ENCODE results near the gene EFNB2. TPM values are rescaled to one million over a fixed set of nuclear protein-coding genes. Genes with fewer than 3 reads are reported as not detected.

EFNB2 gene
- total RNA-seq, 1 experiment from 2014 or later = 15.9 TPM

DNA sequence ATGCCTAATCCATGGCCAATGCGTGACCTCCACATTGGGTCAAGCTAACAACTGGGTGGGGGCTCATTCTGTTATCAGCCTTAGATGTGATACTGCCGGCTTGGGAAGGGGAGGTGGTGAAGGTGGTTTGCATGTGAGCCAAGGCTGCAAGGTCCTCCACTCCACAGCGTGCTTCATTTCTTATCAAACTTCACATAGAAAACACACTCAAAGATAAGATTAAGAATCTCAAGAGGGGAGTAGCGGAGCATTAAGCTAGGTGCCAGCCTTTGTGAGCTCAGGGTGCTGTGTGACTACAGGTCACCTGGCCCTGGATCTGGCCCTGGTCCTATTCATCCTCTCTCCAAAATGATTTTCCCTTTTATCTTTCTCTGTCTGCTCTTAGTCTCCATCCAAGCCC lies 45.8 kb upstream of the EFNB2 start (continued):
- no peak for TF ChIP-seq KAT7 (CRISPR knock-in tag; IDR thresholded peaks at IDR 0.05; ENCODE audit: borderline replicate concordance)
- TF ChIP-seq, protein P1, sequence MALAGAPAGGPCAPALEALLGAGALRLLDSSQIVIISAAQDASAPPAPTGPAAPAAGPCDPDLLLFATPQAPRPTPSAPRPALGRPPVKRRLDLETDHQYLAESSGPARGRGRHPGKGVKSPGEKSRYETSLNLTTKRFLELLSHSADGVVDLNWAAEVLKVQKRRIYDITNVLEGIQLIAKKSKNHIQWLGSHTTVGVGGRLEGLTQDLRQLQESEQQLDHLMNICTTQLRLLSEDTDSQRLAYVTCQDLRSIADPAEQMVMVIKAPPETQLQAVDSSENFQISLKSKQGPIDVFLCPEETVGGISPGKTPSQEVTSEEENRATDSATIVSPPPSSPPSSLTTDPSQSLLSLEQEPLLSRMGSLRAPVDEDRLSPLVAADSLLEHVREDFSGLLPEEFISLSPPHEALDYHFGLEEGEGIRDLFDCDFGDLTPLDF (CRISPR knock-in tag; IDR thresholded peaks at IDR 0.05) = no peak
- TF ChIP-seq ZNF219 (CRISPR knock-in tag; IDR thresholded peaks at IDR 0.05; ENCODE audit: borderline replicate concordance) = no peak
- TF ChIP-seq CREM (CRISPR knock-in tag; IDR thresholded peaks at IDR 0.05) = no peak
- no peak for TF ChIP-seq ZNF138 (CRISPR knock-in tag; conservative IDR thresholded peaks at IDR 0.05)
- no peak for TF ChIP-seq HMGA2 (CRISPR knock-in tag; IDR thresholded peaks at IDR 0.05)

DNA sequence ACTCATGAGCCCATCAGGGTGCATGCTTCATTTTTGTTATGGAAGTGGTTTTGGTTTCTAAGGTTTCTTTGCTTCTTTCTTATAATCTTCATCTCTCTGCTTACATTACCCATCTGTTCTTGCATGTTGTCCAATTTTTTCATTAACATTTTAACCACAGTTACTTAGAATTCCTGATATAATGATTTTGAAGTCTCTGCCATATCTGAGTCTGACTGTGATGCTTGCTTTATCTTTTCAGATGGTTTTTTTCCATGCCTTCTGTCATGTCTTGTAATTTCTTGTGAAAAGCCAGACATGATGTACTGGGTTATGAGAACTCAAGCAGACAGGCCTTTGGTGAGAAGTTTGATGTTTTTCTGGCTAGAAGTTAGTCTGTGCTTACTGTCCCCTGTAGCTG lies 40.4 kb upstream of the EFNB2 start:
- H3K4me1 Mint-ChIP-seq = peaks cover 4% of the 10 kb centered on the region; the same call in 1 of the 2 replicates
- no peaks in the 10 kb centered on the region for H3K36me3 Mint-ChIP-seq
- POLR2A ChIA-PET = no interaction called here
- H3K27ac Mint-ChIP-seq = no peak overlapping the region
- no peaks in the 10 kb centered on the region for H3K27me3 Mint-ChIP-seq (ENCODE audit: low read depth)
- ATAC-seq (no peak), DNase-seq (ENCODE audit: low spot score) (no peak)
- TF ChIP-seq NFATC4 (CRISPR knock-in tag; IDR thresholded peaks at IDR 0.05) = no peak
- TF ChIP-seq, protein P2, sequence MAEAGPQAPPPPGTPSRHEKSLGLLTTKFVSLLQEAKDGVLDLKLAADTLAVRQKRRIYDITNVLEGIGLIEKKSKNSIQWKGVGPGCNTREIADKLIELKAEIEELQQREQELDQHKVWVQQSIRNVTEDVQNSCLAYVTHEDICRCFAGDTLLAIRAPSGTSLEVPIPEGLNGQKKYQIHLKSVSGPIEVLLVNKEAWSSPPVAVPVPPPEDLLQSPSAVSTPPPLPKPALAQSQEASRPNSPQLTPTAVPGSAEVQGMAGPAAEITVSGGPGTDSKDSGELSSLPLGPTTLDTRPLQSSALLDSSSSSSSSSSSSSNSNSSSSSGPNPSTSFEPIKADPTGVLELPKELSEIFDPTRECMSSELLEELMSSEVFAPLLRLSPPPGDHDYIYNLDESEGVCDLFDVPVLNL (CRISPR knock-in tag; IDR thresholded peaks at IDR 0.05; ENCODE audit: borderline replicate concordance, low read depth) = no peak
- TF ChIP-seq, protein P3, sequence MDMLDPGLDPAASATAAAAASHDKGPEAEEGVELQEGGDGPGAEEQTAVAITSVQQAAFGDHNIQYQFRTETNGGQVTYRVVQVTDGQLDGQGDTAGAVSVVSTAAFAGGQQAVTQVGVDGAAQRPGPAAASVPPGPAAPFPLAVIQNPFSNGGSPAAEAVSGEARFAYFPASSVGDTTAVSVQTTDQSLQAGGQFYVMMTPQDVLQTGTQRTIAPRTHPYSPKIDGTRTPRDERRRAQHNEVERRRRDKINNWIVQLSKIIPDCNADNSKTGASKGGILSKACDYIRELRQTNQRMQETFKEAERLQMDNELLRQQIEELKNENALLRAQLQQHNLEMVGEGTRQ (CRISPR knock-in tag; IDR thresholded peaks at IDR 0.05) = no peak
- no peak for TF ChIP-seq ZNF232 (CRISPR knock-in tag; IDR thresholded peaks at IDR 0.05)
- no peak for TF ChIP-seq TEAD1 (CRISPR knock-in tag; IDR thresholded peaks at IDR 0.05)
- no peak for TF ChIP-seq NR1H2 (CRISPR knock-in tag; IDR thresholded peaks at IDR 0.05)
- TF ChIP-seq MXD4 (CRISPR knock-in tag; IDR thresholded peaks at IDR 0.05; ENCODE audit: borderline replicate concordance) = no peak
- TF ChIP-seq, protein P4, sequence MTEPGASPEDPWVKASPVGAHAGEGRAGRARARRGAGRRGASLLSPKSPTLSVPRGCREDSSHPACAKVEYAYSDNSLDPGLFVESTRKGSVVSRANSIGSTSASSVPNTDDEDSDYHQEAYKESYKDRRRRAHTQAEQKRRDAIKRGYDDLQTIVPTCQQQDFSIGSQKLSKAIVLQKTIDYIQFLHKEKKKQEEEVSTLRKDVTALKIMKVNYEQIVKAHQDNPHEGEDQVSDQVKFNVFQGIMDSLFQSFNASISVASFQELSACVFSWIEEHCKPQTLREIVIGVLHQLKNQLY (CRISPR knock-in tag; IDR thresholded peaks at IDR 0.05) = no peak
- TF ChIP-seq, protein P1 (CRISPR knock-in tag; IDR thresholded peaks at IDR 0.05) = no peak
- TF ChIP-seq, protein P5, sequence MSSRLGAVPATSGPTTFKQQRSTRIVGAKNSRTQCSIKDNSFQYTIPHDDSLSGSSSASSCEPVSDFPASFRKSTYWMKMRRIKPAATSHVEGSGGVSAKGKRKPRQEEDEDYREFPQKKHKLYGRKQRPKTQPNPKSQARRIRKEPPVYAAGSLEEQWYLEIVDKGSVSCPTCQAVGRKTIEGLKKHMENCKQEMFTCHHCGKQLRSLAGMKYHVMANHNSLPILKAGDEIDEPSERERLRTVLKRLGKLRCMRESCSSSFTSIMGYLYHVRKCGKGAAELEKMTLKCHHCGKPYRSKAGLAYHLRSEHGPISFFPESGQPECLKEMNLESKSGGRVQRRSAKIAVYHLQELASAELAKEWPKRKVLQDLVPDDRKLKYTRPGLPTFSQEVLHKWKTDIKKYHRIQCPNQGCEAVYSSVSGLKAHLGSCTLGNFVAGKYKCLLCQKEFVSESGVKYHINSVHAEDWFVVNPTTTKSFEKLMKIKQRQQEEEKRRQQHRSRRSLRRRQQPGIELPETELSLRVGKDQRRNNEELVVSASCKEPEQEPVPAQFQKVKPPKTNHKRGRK (CRISPR knock-in tag; IDR thresholded peaks at IDR 0.05; ENCODE audit: borderline replicate concordance) = no peak
- TF ChIP-seq ZNF219 (CRISPR knock-in tag; IDR thresholded peaks at IDR 0.05; ENCODE audit: borderline replicate concordance) = no peak
- TF ChIP-seq NFYB (CRISPR knock-in tag; conservative IDR thresholded peaks at IDR 0.05; ENCODE audit: low read depth) = no peak
- no peak for TF ChIP-seq JAZF1 (CRISPR knock-in tag; IDR thresholded peaks at IDR 0.05)
- no peak overlapping the region for H3K4me3 Mint-ChIP-seq
- CTCF ChIA-PET = no interaction called here
- H3K9me3 Mint-ChIP-seq = peaks cover 3% of the 10 kb centered on the region; the same call in 1 of the 2 replicates

DNA sequence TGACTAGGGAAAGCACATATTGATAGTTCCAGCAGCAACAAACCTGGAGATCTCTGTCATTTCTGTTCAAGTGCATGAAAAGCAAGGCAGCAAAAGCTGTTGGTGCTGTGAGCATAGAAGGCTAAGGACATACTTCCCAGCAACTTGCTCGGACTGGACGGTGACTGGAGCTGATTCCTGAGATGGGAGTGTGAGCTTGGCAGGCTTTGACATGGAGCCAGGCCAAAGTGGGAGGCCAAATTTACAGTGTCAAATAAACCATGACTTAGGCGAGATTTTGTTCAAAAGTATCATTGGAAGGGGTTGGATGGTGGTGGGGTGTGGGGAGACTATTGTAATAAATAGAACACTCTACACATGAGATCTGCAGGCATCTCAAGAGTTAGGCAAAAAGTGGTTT lies 38.4 kb upstream of the EFNB2 start:
- POLR2A ChIA-PET = no interaction called here
- no peaks in the 10 kb centered on the region for H3K36me3 Mint-ChIP-seq
- peaks cover 3% of the 10 kb centered on the region; the same call in 1 of the 2 replicates for H3K9me3 Mint-ChIP-seq
- CTCF ChIA-PET = no interaction called here
- H3K27ac Mint-ChIP-seq = no peak overlapping the region; the same call in 1 of the 2 replicates
- peaks cover 13% of the 10 kb centered on the region for H3K4me1 Mint-ChIP-seq
- ATAC-seq (no peak), DNase-seq (ENCODE audit: low spot score) (no peak)
- TF ChIP-seq ZNF423 (CRISPR knock-in tag; IDR thresholded peaks at IDR 0.05) = no peak
- no peak for TF ChIP-seq KAT7 (CRISPR knock-in tag; IDR thresholded peaks at IDR 0.05; ENCODE audit: borderline replicate concordance)
- H3K27me3 Mint-ChIP-seq (ENCODE audit: low read depth) = no peaks in the 10 kb centered on the region
- no peak overlapping the region for H3K4me3 Mint-ChIP-seq

Data from WTC11 (cell line).